ENCODE data around the gene ATP5F1B.
"Not testable (repeated sequence)": the region's sequence is repeated elsewhere in the genome, so short reads cannot be mapped to it uniquely, and the experiment has no call there.

- TF ChIP-seq POLR2AphosphoS5 (IDR thresholded peaks at IDR 0.05; ENCODE audit: low read depth, low read length); CTCF (IDR thresholded peaks at IDR 0.05); REST (IDR thresholded peaks at IDR 0.05; ENCODE audit: insufficient read depth in 1 of 2, low read depth in 2 of 2, low read length in 1 of 2); SIN3A (IDR thresholded peaks at IDR 0.05; ENCODE audit: borderline replicate concordance, insufficient read depth, low read depth, low read length): not testable (repeated sequence)
These were observed 2.2 kb upstream of the ATP5F1B start for GRCh38 chr12:56648023-56648422.
